HG02981 (cell line): ENCODE data around the gene RPS21.

Source experiments
- ATAC-seq: cut with Tn5 transposase; IDR thresholded peaks from one replicate; pipeline ENCODE4 v1.9.1; 2021; ENCODE audit warnings: mild to moderate bottlenecking, moderate library complexity; ENCODE audit not compliant: unreplicated experiment

Gene RPS21

DNA sequence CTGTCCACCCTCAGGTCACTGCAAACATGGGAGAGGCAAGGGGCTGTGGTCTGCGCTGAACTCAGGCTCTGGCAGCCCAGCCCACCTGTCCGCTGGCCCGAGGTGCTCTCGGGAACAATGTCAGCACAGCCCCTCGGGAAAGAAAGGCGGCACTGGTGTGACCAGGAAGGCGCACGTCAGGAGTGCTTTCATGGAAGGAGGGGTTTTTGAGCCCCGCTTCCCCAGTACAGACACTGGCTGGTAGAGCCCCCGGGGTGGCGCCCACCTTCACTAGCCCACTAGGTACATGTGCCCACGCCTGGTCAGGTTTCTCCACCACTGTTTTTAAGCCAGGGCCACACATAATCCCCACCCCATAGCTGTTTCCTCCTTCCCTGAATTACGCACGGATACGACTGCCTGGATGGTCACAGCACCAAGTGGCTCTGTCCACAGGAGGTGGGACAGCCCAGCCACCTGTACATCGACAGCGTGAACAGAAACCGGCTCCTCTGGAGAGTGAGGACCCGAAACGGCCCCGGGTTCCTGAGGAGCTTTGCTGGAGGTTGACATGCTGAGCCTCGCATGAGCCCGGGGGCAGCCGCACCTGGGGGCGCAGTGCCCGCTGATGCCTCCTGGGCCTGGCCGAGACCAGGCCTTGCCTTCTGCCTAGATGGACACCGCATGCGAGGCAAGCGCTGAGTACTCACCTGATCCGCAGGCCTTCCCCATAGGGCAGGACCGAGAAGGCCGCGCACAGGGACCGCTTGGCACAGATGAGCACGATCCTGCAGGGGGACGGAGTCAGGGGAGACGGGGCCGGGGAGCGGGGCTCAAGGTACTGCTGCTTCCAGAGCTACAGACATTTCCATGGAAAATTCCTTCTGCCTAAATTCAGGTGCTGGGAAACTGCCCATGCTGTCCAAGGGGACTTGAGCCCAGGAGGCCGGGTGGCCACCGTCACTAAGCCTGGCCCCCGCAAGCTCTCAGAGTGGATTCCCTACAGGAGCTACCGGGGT lies 7.6 kb downstream of the RPS21 start:
- ATAC-seq = no peak

GRCh38 chr20:62395311-62396242 lies 8.7 kb downstream of the RPS21 start:
- ATAC-seq = no peak

DNA sequence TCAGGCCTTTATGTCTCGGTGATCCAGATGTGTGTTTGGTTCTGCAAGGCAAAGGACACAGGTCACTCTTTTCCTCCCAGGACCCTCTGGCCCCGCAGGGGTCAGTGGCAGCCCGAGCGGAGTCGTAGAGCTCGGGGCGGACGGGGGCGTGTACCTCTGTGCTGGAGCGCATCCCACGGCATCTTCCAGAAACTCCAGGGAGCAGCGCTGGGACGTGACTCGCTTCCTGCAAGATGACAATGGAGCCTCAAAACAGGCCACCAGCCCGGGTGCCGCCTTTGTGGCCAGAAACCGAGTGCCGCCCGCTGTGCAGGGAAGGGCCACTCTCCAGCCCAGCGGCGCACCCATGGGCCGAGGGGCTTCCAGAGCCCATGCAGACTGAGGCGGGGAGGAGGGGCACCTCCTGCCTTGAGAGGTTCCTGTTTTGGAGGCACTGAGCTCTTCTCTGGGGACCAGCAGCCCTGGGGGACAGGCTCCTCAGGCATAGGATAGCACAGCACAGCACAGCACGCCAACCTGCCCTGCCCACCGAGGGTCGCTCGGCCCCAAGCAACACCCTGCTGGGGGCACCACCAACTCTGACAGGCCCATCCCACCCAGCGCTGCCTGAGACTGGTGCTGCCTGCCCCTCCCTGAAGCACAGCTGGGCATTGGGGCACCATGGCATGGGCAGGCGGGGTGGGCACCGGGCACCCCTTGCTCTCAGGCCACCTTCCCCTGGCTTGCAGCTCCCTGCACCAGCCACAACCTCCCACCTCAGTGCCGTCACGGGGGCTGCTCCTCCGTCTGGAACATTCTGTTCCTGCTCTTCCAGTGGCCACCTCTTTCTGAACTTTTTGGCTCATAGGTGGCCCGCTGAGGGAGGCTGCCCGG lies 9.7 kb downstream of the RPS21 start:
- ATAC-seq = no peak

DNA sequence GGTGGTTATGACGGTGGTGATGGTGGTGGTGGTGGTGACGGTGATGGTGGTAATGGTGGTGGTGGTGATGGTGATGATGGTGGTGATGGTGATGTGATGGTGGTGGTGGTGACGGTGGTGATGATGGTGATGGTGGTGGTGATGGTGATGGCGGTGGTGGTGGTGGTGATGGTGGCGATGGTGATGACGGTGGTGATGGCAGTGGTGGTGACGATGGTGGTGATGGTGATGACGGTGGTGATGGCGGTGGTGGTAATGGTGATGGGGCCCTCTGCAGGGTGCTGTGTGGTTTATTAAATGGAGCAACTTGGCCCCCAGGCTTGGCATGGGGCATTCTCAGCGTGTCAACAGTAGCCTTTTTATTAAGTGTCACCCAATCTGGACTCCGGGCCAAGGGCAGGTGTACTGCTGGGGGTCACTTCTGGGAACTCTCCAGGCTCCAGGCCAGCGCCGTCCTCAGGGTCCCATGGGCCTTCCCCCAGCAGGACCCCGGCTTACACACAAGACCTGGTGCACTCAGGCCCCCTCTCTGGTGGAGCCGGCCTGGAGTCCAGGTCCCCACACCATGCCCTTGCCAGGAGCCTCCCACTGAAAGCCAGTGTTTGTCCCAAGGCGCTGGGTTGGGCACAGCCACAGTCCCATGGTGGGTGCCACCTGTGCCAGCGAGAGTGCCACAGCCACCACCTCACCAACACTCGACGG lies 11.4 kb downstream of the RPS21 start:
- no peak for ATAC-seq

DNA sequence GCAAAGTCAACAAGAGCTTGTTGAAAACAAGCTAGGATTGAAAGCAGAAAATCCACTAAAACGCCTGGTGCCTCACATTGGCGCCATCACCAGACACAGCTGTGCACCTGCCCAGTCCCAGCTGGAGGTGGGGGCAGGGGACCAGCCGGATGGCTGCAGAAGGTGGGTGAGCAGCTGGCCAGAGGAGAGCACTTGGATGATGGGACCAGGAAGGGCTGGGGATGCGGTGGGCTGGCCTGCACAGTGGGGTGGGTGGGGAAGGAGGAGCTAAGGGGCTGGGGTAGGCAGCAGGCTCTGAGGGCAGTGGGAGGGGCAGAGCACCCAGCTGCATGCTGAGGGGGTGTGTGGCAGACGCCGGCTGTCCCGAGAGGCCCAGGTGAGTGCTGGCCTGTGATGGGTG lies 13.1 kb downstream of the RPS21 start:
- ATAC-seq = no peak

DNA sequence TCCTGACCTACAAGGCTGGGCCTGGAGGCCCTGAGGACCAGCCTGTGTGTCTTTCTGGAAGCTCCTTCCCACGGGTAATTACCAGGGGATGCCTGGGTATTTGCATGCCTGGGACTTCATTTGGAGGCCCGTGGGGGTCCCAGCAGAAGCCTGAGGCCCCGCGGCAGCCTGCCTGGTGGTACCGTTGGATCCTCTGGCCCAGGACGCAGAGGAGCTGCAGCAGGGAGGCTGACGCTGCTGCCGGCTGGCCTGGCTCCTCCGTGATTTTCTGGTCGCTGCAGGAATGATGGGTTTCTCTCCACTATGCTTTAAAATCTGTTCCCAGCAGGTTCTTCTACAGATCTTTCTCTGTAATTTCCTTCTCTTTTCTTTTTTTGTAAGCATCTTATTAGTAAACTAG lies 13.6 kb downstream of the RPS21 start:
- ATAC-seq = no peak

DNA sequence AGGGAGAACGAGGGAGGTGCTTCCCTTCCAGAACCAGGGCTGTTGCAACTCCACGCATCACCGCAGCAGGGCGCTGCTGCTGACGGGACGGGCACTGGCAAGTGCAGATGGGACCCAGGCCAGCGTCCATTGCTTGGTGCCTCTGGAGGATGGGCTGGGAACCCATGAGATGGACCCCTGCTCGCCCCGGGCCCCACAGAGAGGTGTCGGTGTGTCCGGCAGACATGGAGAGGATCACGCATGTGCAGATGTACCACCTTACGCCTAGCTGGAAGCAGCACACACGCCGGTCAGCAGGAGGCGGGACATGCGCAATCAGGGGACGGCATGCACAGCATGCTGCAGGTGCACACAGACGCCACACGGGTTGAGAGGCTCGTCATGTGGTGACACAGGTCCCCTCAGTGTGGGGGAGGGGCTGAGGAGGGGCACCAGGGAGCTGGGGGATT lies 14.5 kb downstream of the RPS21 start:
- ATAC-seq = no peak

DNA sequence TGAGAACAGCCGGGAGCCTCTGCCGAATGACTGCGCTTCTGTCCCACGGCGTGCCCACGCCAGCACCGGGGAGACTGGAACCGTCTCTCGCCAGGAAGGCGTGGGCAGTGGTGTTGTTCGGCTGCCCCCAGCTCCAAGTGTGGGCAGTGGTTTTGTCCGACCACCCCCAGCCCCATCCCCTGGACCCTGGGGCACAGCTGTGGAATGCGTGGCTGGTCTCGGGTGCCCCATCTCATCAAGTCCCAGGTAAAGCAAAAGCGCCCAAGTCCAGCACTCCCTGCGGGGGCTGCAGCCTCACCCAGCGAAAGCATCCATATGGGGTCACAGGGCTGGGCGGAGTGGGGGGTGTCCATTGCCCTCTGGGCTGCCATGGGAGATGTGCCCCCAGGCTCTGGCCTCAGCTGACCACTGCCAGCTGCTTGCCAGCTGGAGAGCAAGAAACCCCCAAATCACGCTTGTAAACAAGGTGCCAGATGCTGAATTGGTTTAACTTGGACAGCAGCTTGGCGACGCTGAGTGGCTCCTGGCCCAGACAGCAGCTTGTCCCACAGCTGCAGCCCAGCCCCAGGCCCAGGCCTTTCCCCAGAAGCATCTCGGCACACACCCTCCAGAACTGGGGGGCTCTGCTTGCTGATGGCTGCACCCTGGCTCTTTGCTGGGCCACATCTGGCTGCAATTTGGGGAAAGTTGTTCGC lies 15.7 kb downstream of the RPS21 start:
- no peak for ATAC-seq

DNA sequence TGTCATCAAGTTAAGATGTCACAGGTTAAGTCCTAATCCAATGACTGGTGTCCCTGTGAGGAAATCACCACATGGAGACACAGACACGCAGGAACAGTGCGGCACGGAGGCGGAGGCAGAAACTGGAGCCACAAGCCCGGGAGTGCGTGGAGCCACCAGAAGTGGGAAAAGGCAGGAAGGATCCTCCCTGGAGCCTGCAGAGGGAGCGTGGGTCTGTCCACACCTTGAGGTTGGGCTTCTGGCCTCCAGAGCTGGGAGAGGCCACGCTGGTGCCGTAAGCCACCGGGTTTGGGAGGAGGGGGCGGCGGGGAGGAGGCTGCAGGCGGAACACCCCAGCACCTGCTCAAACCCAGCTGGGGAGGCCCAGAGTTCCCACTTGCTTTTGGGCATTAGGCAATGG lies 16.4 kb downstream of the RPS21 start:
- ATAC-seq = no peak

- no peak for ATAC-seq
Measured at GRCh38 chr20:62404112-62404665, 17.3 kb downstream of the RPS21 start.

GRCh38 chr20:62404761-62405107 lies 17.8 kb downstream of the RPS21 start:
- no peak for ATAC-seq

GRCh38 chr20:62405108-62405980 lies 18.4 kb downstream of the RPS21 start:
- ATAC-seq = no peak

- no peak for ATAC-seq
Measured at GRCh38 chr20:62405981-62406513, 19.1 kb downstream of the RPS21 start.

DNA sequence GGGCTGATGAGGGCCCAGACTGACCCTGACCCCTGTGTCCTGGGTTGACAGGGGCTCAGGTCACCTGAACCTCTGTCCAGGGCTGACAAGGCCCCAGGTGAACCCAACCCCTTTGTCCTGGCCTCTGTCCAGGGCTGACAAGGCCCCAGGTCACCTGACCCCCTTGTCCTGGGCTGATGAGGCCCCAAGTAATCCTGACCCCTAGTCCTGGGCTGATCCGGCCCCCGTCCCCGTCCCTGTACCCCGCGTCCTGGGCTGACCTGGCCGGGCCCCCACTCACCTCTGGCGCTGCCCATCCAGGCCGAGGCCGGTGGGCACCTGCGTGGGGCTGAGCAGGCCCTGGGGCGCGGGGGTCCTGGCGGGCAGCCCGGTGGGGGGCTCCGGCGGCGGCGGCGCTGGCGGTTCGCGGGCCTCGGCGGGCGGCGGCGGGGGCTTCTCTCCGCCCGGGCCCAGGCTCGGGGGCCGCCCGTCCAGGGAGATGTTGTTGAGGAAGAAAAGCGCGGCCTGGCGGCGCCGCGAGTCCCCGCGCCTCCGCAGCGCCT lies 19.8 kb downstream of the RPS21 start:
- peak; percentile 2 for ATAC-seq

- peak; percentile 83 for ATAC-seq
Measured at GRCh38 chr20:62407221-62407992, 20.5 kb downstream of the RPS21 start, which contains the start of gene CABLES2. Gene CABLES2 (minus strand): TSS chr20:62407285. CDS start chr20:62407276, 9 bp downstream.

DNA sequence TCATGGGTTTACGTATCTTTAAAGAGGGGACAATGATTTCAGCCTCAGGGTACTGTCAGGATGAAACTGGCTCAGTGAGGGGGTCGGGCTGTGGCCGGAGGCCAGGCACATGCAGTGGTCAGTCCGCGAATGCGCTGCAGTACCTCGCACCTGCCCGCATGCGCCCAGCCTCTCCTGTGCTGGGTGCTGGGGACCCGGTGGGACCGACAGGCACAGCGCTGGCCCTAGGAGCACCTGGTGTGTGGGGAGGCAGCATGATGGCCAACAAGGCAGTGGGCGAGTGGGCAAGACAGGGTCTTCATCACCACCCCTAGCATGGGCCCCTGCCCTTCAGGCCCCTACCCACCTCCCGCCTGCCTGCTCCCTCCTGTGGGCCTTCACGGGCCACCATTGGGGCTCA lies 21.2 kb downstream of the RPS21 start:
- no peak for ATAC-seq

DNA sequence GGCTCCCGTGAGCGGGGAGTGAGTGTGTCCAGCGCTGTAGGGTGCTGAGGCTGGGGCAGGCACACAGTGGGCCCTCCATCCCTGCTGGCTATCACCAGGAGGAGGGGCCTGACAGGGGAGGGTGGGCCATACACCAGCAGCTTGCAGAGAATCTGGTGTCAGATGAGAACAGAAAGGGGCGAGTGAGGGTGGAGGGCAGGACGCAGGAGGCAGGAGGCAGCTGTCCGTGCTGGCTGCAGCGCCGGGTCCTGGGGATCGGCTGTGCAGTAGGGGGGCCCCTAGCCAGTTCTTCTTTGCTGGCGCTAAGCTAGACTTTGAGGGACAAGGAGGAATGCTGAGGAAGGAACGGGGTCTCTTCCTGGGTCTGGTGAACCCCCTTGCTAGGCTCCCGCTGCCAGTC lies 21.7 kb downstream of the RPS21 start:
- no peak for ATAC-seq
